GM19395 (cell line): ENCODE measurements around the gene MESP2.

Source experiments
- ATAC-seq: cut with Tn5 transposase; IDR thresholded peaks from one replicate; pipeline ENCODE4 v1.9.1; 2021; ENCODE audit warnings: mild to moderate bottlenecking, moderate library complexity; ENCODE audit not compliant: unreplicated experiment

Gene MESP2

GRCh38 chr15:89812847-89813320 is 36.8 kb downstream of the MESP2 start:
- no peak for ATAC-seq

- ATAC-seq, result no peak
Observed at GRCh38 chr15:89813381-89814111, 37.4 kb downstream of the MESP2 start.

GRCh38 chr15:89814112-89814742 is 38.1 kb downstream of the MESP2 start:
- ATAC-seq, result no peak

- ATAC-seq, result no peak
Observed at GRCh38 chr15:89815769-89816168, 39.6 kb downstream of the MESP2 start.

DNA sequence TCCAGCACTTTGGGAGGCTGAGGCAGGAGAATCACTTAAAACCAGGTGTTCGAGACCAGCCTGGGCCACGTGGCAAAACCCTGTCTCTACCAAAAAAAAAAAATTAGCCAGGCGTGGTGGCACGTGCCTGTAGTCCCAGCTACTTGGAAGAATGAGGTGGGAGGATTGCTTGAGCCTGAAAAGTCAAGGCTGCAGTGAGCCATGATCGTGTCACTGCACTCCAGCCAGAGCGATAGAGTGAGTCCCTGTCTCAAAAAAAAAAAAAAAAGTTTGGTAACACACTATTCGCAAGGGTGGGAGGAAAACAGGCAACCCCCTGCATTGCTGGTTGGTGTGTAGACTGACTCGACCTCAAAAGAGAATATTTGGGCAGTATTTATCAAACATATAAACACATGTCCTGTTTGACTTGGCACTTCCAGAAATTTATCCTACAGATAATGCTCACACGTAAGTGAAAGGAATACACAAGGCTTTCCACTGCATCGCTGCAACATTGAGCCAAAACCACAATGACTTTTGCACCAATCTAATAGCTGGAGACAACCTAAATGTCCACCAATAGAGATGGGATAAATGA is 41.7 kb downstream of the MESP2 start:
- no peak for ATAC-seq

- no peak for ATAC-seq
Observed at GRCh38 chr15:89818287-89818686, 42.2 kb downstream of the MESP2 start.

- no peak for ATAC-seq
Observed at GRCh38 chr15:89820666-89821611, 44.8 kb downstream of the MESP2 start.

DNA sequence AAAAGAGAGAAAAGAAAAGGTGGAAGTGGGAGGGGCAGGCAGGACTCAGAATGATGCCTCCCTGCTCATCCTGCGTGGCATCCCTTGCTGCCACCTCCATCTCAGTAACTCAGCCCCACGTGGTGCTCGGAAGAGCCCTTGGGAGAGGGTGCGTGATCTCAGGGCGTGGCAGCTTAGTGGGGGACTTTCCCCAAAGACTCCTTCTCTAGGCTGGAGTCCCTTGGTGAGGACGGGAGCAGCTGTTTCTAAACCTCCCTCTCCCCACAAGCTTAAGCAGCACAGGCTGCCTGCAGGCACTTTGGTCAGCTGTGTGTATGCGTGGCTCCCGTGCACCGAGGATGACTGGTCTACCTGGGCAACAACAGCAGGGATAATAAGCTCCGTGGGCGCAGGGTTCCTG is 45.9 kb downstream of the MESP2 start:
- no peak for ATAC-seq

DNA sequence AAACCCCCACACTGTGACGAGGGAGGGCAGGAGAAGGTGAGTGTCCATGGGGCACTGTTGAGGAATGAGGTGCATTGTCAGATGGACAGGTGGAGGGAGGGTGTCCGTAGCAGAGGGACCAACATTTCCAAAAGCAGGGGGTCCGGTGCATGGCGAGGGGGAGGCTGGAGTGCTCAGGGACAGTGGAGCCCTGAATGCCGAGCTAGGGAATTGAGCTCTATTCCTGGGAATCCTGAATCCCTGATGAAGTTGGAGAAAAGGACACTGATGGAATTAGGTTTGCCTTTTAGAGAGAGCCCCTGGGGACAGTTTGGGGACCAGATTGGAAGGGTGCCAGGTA is 46.4 kb downstream of the MESP2 start:
- no peak for ATAC-seq

- ATAC-seq, result no peak
Observed at GRCh38 chr15:89822951-89823711, 47.0 kb downstream of the MESP2 start.

DNA sequence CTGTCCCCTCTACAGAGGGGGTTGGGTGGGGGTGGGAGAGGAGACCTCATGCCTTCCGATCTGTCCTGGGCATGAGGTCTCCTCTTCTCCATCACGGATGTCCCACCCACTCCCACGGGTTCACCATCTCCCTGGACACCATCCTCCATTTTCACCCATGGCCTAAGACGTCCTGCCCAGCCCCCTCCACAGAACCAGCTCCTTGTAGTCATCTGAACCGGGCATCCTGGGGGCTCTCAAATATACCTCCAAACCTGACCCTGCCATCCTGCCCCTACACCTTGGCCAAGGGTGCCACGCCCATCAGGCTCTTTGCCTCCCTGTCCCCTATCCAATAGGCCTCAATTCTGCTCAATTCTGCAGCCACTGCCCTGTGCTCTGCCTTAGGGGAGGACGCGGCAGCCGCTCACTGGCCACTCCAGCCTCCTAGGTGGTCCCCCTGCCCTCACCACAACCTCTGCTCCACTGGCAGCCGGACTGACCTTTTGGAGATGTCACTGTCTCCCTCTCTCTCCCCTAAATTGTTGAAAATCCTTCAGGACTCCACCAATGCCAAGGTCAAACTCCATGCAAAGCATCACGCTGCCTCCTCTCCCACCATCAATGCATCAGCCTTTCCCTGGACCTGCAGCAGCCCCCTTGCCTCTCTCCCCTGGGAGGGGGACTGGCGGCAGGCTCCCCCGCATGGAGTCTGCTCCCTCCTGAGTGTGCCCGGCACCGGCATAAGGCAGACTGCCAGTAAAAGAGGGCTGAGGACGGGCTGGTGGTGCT is 47.9 kb downstream of the MESP2 start:
- no peak for ATAC-seq

GRCh38 chr15:89824607-89824867 is 48.4 kb downstream of the MESP2 start:
- ATAC-seq, result no peak

DNA sequence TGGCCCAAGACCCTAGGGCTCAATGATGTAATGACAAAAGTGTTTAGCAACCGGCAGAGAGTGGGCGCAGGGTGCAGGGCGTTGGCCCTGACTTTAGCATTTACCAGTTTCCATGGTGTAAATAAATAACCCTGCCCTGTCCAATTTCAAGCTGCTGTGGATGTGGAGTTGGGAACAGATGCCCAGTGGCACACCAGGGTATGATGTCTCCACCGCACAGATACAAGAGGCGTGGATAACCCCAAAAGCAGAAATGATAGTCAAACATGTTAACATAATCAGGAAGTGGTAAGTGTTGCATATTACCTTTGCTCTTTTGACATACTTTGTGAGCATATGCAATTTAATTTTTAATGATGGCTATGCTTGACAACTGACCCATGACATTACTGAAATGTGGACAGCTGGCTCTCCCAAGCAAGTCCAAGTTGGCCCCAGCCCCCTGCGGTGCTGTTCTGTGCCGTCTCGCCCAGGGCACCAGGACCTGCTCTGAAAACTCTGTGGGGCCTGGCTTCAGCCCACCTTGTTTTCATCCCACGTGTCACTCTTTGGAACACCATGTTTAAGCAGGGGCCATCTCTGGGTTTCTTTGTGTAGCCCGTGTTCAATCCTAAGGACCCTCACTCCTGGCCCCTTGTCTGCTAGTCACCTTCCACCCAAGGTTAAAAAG is 49.3 kb downstream of the MESP2 start:
- ATAC-seq, result no peak

DNA sequence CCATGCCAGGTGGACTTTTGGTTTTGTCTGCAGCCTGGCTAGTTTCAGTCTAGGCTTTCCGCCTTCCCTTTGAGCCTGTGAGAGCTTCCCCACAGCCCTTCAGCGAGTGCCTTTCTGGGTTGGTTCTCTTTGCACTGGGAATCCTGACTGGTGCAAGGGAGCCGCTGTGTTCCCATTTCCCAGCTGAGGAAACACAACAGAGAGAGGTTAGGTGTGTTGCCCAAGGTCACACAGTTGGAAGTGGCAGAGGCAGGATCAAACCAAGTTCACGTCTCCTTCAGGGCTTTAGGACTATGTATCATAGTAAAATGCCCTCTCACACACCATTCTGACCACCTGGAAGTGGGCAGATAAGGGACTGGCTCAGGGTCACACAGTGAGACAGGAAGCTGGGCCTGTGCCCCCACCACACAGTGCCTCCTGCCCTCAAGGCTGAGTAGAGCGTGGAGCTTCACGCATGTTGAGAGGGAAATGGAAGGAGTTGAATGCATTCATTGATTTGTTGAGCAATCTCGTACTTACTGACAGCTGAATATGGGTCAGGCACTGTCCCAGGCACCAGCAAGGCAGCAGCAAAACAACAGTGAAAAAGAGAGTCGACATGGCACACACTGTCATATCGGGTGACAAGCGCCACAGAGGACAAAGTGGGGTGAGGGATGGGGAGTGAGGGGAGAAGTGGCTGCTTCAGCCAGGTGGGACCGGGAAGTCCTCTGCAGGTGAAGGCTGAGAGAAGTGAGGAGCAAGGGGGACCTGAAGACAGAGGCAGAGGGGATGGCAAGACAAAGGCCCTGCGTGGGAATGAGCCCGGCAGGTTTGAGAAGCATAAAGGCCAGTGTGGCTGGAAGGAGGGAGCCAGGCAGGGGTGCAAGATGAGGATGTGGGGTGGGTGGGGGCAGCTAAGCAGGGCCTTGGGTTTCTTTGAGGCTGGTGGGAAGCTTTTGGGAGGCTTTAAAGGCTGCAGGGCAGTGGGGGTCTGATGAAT is 50.8 kb downstream of the MESP2 start:
- ATAC-seq, result no peak

GRCh38 chr15:89827829-89828228 is 51.7 kb downstream of the MESP2 start:
- no peak for ATAC-seq
